HG03280 (cell line): ENCODE measurements around the gene RNF207.

ENCODE experiments used
- ATAC-seq: cut with Tn5 transposase; IDR thresholded peaks from one replicate; pipeline ENCODE4 v1.9.1; 2021; ENCODE audit warnings: mild to moderate bottlenecking, moderate library complexity; ENCODE audit not compliant: unreplicated experiment

The RNF207 gene

DNA sequence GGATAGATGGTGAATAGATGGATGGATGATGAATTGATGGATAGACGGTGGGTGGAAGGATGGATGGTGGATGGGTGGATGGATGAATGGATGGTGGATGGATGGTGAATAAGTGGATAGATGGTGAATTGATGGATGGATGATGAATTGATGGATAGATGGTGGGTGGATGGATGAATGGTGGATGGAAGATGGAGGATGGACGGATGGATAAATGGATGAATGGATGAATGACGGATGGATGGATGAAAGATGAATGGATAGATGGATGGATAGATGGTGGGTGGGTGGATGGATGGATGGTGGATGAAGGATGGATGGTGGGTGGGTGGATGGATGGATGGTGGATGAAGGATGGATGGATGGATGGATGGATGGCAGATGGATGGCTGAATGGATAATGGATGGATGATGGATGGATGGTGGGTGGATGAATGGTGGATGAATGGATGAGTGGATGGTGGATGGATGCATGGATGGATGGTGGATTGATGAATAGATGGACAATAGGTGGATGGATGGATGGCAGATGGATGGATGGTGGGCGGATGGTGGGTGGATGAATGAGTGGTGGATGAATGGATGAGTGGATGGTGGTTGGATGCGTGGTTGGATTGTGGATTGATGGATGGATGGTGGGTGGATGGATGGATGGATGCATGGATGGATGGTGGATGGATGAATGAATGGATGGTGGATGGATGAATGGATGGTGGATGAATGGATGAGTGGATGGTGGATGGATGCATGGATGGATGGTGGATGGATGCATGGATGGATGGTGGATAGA lies 31.1 kb upstream of the RNF207 start:
- no peak for ATAC-seq

DNA sequence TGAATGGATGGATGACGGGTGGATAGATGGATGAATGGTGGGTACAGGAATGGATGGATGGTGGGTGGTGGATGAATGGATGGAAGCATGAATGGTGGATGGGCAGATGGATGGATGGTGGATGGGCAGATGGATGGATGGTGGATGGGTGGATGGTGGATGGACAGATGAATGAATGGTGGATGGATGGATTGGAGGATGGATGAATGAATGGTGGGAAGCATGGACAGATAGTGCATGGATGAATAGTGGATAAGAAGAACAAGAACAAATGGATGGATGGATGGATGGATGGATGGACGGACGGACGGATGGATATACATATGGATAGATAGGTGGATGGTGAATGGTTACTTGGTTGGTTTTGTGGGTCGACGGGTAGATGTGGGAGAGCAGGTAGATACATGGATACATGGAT lies 30.5 kb upstream of the RNF207 start:
- ATAC-seq = no peak

DNA sequence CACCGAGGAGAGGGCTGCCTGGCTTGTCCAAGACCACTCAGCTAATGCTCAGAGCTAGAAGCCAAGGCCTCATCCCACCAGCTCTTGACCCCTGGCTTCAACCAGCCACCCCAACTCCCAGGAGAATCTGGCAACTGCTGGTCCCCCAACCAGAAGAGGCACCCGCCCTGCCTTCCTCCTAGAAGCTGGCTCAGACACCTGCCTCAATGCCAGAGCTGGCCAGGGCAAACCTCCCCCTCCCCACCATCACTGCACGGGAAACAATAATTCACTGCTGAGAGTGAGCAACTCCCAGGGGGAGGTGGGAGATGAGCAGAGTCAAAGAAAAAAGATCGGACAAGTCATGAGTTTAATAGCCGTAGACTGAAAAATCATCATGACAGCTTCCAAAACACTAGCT lies 29.1 kb upstream of the RNF207 start:
- ATAC-seq = no peak

DNA sequence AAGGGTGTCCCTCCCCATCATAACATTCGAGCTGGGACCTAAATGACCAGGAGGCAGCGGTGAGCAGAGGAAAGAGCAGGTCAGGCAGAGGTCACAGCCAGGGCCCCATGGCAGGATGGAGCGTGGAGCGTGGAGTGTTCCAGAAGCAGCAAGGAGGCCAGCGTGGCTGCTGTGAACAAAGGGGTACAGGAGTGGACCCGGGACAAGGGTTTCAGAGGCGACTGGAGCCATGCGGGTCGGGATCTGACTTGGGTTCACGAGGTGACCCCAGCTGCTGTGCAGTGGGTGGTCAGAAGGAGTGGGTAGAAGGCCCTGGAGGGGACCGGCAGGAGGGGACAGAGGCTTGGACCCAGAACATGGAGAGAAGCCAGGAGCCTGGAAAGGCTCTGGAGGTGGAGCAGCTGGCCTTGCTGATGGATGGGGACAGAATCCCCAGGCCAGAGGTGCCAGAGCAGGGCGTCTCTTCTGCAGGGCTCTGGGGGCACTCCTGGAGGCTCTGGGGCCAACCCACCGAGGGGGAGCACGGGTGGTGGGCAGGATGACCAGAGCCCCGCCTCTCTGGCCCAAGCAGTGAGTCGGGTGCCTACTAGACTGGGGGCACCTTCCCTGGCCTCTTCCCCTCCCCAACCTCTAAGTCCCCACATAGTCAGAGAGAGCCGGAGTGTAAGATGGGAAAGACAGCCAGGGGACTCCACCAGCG lies 28.1 kb upstream of the RNF207 start:
- ATAC-seq = no peak

DNA sequence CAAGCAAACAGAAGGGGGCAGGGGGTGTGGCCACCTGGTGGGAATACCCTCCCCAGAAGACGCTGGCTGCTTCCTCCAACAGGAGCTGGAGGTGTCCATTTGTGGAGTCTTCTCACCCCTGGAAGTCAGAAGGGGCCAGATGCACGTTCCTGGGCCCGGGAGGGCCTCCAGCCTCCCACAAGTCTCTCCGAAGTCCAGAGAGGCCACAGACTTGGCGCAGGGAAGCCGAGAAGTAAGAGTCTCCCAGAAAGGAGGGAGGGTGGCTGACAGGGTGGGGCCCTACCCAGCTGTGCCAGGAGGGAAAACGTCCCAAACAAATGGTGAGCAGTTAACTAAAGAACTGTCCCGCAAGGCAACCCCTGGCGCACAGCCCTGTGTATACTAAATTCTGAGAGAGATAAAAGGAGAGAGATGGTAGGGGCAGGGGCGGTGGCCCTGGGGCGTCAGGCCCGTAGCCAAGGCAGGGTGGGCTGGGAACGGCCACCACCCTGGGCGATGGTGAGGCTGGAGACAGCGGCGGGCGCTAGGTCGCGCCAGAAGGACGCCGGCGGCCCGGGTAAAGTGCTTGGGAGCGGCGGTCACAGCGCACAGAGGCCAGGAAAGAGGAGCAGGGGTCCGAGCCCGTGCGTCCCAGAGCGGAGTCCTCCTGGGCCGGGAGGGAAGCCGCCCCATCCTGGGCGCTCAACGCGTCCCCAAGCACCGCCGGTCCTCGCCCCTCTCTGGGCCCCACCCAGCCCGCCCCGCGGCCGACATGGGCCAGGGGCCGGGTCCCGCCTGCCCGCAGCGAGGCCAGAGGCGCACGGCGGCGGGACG lies 27.0 kb upstream of the RNF207 start:
- no peak for ATAC-seq

DNA sequence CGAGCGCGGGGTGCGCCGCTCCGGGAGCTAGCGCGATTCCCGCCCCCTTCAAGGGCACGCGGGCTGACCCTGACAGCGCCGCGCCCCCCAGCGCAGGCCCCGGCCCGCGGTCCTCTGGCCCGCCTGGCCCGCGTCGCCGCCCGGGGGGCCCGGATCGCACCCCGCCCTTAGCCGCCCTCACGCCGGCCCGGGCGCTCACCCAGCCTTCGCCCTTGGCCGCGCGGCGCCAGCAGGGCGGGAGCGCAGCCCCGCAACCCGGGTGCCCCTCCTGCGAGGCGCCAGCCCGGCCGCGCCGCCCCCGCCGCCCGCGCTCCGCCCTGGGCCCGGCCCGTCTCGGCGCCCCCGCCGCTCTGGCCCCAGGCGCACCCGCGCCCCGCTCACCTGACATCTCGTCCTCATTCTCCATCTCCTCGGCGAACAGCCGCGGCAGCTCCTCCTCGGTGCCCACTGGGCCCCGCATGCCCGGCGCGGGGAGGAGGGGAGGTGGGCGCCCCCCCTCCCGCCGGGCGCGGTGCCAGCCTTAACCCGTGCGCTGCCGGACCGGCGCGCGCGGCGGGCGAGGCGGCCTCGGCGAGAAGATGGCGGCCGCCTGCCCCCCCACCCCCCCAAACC lies 26.2 kb upstream of the RNF207 start:
- ATAC-seq = no peak

DNA sequence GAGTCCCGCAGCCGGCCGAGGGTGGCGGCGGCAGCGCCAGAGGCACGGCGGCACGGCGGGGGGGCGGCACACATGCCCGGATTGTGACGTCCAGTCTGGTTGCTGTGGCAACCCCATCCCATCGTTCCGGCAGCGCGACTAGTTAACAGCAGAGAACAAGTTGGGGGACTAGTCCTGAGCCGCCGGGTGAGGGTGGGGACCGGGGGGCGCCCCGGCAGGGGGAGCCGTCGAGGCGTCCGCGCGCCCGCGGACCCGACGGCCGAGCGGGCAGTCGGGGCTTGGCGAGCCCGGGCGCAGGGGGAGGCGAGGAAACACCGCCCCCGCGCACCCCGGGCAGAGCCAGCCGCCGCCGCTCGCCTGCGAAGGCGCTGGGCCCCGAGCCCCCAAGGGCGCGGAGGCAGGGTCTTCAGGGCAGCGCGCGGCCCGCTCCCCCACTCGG lies 25.6 kb upstream of the RNF207 start, which contains the start of gene CHD5:
CHD5 (minus strand) TSS at position 54 of the 439 bp plus-strand sequence. CDS start 298 bp downstream, outside the sequence.
- ATAC-seq = no peak

DNA sequence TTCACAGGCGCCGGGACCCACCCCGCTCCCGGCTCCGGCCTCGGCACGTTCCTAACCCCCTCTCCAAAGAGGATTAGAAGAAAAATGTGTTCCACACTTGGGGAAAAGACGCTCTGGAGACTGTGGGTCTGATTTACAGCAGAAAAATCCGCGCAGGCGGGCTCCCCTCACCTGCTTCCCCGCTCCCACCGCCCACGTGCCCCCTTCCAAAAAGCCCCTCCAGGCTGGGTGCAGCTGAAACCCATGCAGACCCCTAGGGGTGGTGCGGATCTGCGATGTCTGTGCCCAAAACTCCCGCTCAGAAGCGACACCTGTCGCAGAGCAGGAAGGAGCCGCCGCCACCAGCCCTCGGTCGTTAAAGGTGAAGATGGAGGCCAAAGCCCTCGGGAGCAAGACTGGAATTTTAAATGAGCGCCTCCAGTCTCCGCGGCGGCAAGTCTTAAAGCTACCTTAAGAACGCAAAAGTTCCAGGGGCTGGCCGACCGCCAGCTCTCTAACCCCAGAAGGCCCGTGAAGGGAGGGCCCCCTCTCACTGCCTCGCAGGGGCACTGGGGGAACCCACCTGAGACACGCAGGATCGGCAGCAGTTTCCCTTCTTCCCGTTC lies 25.1 kb upstream of the RNF207 start:
- no peak for ATAC-seq

DNA sequence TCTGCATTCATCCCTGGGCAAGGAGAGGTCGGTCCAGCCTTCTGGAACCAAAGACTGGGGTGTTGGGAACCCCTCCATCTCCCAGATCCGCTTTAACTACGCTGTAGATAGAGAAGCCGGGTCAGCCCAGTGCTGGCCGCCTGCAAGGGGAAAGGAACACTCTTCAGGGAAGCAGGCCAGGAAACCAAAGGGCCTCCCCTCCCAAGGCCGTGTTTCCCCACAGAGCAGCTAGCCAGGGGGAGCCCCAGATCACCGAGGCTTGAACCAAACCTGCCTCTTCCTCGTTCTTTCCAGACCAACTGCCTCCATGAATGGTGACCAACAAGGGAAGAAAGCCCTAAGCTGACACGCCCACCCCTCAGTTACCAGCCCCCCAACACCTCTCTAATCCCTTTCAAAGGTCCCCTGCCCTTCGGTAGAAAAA lies 24.6 kb upstream of the RNF207 start:
- ATAC-seq = no peak

DNA sequence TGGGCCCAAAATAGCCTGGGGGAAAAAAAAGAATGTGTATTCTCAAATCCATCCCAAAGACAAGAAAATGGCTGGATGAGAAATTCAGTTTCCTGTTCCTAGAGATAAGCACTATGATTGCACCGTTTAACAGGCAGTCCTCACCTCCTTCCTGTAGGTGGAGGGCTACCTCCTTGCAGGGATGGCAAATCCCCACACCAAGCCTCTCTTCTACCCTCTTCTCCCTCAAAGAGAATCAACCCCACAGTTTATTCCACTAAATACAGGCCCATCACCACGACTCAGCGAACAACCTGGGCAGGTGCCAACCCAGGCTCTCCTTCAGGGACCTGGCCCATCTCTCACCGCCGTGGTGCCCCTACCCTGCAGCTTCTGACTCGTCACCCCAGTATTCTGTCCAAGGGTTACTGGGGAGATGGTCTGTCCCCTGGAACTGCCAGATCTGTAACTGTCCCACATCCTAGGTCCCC lies 22.4 kb upstream of the RNF207 start:
- no peak for ATAC-seq

DNA sequence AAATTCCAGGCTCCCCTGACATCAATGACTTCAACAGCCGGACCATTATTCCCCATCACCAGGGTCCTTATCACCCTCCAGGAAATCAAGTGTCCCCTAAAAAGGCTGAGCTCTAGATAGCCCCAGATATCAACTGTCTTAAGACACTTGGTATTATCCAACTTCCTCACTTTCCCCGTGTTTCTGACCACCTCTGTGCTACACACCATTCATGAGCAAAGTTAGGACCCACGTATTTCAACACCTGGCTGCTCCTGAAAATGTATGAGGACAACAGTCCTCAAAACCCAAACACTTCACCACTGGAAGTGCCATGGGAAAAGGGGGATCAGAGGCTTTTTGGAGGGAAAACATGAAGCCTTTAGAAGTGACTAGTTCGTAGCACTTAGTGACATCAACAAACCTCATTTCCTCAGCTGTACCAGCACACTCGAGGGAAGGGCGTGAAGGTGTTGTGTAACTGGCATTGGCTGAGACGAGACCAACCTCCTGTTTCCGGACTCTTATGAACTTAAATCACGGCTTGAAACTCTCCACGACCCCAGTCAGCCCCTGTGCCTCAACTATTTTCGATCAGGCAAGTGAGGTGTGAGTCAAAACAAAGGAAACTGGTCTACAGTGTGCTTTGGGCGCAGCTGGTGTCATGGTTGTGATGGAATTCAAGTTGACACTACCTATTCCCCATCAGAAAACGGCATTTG lies 21.7 kb upstream of the RNF207 start:
- ATAC-seq = no peak

DNA sequence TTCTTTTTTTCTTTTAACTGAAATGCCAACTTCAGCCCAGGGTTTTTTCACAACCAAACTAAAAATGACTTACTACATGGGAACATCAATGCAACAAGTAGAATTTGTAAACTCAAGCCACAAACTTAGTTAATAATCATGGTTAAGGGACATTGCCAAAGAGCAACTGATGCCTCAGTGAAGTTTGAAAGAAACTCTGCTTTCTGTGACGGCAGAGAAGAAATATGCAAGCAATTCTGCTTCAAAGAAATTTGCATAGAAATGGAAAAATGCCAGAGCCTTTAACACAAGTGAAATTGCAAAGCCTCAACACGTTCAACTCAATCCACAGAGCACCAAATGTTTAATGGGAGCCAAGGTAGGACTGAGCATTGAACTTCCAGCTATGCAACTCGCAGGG lies 20.8 kb upstream of the RNF207 start:
- ATAC-seq = no peak

DNA sequence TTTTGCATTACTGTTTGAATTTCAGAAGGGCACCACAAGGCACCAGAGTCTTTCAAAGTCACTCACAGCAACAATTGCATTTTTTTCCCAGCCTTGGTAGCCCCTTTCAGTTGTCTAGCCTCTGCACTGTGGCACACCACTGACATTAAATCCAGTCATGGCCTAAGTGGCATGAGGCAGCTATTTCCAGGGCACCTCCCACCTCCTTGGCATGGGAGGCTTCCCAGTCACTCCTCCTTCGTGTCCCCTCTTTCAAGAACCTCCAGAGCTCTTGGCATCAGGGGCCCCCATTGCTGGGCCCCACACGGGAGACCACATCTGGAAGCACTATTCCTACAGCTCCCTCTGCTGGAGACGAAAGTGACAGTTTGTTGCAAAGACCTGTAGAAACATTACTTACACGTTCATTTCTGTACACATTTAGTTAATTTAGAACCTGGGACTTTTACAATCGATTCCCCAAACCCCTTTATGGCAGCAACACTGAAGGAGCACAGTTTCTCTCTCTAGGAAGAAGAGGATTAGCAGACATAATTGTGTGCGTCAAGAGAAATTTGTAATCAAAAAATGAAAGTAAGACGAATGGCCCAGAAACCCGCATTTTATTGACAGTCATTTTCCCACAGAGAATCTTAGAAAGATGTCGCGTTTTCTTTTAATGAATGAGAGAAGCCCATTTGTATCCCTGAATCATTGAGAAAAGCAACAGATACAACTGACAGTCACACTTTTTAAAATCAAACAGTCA lies 20.1 kb upstream of the RNF207 start:
- ATAC-seq = no peak

DNA sequence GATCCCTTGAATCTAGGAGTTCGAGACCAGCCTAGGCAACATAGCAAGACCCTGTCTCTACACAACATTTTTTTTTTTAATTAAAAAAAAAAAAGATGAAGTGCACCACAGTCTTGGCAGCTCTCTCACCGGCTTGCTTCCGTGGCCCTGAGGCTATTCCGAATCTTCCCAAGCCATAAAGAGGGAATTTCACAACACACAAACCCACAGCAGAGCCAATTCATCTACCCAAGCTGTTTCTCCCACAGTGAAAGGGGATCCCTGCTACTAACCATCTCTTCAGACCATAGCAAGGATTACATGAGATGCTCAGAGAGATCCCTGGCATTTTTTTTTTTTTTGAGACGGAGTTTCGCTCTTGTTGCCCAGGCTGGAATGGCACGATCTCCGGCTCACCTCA lies 17.5 kb upstream of the RNF207 start:
- ATAC-seq = no peak

DNA sequence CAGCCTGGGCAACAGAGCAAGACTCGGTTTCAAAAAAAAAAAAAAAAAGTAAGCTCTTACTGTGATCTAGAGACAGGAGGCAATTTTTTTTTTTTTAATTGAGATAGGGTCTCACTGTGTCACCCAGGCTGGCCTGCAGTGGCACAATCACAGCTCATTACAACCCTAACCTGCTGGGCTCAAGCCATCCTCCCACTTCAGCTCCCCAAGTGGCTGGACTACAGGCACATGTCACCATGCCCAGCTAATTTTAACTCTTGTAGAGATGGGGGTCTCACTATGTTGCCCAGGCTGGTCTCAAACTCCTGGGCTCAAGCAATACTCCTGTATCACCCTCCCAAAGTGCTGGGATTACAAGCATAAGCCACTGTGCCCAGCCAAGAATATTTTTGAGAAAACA lies 14.0 kb upstream of the RNF207 start:
- ATAC-seq = no peak

DNA sequence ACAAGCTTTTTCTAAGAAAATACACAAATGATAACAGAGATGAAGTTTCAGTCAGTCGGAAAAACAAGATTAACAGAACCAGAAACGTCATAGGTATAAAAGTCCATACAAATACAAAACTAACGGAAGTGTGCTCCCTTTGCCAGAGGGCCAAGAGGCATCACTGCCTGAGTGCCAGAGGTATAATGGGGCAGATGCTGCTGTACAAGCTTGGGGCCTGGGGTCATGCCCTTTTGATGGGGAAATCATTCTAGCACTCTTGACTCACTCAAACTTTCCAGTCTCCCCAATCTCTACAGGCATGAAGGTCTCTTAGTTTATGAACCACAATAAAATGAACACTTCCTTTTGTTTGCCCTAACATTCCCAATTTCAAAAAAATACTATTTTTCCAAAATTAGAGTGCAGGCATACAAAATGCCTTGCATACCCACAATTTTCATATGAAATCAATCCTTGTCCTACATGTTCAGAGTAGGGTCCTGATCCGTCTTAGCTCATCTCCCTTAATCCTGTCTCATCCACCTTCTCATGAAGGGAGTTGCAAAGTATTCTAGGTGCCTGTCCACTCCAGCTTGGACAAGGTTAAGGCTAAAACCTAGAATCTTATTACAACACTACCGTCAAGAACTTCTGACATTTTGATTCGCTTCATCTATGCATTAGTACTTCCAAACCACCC lies 8.0 kb upstream of the RNF207 start:
- ATAC-seq = no peak

DNA sequence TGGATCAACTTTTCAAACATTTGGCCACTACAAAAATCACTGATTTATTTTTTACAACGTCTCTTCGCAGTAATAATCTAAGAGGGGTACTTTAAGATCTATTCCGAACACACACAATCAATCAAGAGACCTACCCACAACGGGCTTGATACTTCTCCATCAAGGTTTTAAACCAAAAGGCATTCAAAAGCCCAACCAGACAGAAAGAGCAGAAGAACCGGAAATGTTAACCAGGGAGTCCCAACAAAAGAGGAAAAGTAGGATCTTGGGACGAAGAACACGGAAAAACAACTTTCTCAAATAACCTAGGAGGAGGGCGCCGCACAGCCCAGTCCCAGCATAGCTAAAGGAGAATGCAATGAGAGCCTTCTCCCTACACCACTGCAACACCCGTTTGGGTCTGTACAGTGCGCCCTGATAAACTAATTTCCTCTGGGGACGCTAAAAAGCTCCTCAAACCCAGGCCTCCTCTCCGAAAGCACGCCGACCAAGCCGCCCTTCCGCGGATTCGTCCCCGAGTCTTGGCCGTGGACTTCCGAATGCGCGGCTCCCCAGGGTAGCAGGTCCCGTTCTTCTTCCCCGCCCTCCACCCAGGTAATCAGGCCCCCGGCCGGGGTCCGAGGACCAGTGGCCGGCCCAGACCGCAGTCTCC lies 7.1 kb upstream of the RNF207 start:
- ATAC-seq = peak; percentile 13
